MM.1S (cell line): ENCODE data around the gene SLC2A5.

Experiments used
- EZH2phosphoT487 ChIP-seq: fragments of 300-600 bp; sonication (generic); IDR thresholded peaks from 2 replicates; pipeline ENCODE4 v1.6.1; 2018; ENCODE audit warnings: antibody characterized with exemption, low read length
- TF ChIP-seq, protein P1 (sequence below): fragments of 300-600 bp; sonication (generic); IDR thresholded peaks from 2 replicates; pipeline ENCODE4 v1.5.1; 2016; ENCODE audit warnings: antibody characterized with exemption, low read length, mixed read lengths

DNA sequence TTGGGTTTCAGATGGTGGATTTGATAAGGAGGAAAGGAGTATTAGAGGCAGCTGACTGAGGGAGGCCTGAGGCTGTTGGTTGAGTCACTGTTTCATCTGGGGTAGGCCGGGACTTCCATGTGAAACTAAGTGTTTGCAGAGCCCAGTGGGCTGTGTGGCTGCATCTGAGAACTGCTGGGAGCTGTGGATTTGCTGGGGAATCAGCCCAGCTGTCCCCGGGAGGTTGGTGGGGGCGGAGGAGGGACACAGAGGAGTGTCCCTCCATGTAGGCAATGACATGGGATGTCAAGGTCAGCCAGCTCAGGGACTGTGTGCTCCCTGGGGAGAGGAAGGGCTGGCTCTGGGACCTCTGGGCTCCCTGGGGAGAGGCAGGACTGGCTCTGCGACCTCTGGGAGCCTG lies 79.6 kb downstream of the SLC2A5 start:
- TF ChIP-seq, protein P1, sequence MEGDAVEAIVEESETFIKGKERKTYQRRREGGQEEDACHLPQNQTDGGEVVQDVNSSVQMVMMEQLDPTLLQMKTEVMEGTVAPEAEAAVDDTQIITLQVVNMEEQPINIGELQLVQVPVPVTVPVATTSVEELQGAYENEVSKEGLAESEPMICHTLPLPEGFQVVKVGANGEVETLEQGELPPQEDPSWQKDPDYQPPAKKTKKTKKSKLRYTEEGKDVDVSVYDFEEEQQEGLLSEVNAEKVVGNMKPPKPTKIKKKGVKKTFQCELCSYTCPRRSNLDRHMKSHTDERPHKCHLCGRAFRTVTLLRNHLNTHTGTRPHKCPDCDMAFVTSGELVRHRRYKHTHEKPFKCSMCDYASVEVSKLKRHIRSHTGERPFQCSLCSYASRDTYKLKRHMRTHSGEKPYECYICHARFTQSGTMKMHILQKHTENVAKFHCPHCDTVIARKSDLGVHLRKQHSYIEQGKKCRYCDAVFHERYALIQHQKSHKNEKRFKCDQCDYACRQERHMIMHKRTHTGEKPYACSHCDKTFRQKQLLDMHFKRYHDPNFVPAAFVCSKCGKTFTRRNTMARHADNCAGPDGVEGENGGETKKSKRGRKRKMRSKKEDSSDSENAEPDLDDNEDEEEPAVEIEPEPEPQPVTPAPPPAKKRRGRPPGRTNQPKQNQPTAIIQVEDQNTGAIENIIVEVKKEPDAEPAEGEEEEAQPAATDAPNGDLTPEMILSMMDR, result no peak
- no peak for TF ChIP-seq EZH2phosphoT487
